Spinal cord (tissue), 10 donors: ENCODE results near the gene NFIB. TPM values are rescaled to one million over a fixed set of nuclear protein-coding genes. Genes with fewer than 3 reads are reported as not detected.

Source experiments
- DNase-seq, 6 donors: peaks; one replicate each; pipeline versions ENCODE4 v3.0.0 to v3.0.0-alpha.2; 2013 to 2015; ENCODE audit warnings: low spot score in 6 of 6, low read depth in 4 of 6
- H3K27ac ChIP-seq: one replicate; pipeline ENCODE4 v1.5.1; 2013; ENCODE audit warnings: low read depth, low read length, control low read depth
- H3K27me3 ChIP-seq: one replicate; pipeline ENCODE4 v1.6.1; 2013; ENCODE audit warnings: low read length; ENCODE audit not compliant: control insufficient read depth, insufficient read depth
- H3K36me3 ChIP-seq: one replicate; pipeline ENCODE4 v1.6.1; 2013; ENCODE audit warnings: low read length; ENCODE audit not compliant: control insufficient read depth, insufficient read depth
- H3K4me1 ChIP-seq: one replicate; pipeline ENCODE4 v1.6.1; 2013; ENCODE audit warnings: low read length; ENCODE audit not compliant: control insufficient read depth, insufficient read depth
- H3K4me3 ChIP-seq: one replicate; pipeline ENCODE4 v1.5.1; 2013; ENCODE audit warnings: low read depth, low read length, control low read depth
- H3K9me3 ChIP-seq: one replicate; pipeline ENCODE4 v1.6.1; 2013; ENCODE audit warnings: low read length; ENCODE audit not compliant: control insufficient read depth, insufficient read depth
- WGBS: methylation state at CpG from one replicate; pipeline ENCODE4 v1.1.5; 2013; ENCODE audit warnings: missing lambda C conversion rate; ENCODE audit not compliant: insufficient coverage; 5-methylcytosine and 5-hydroxymethylcytosine counted together
- polyA plus RNA-seq, 2 donors: library from polyadenylated mRNA; unstranded; fragments of 120-200 nt; gene quantifications; one replicate each; pipeline ENCODE4 v1.2.1, GENCODE V29; 2013; ENCODE audit not compliant: insufficient read length in 2 of 2
- total RNA-seq, 2 donors: library from RNA; depleted of rRNA in 1 of 2; stranded (reverse); fragments of 120-200 nt in 1 of 2; fragments of >200 nt in 1 of 2; gene quantifications; one replicate each; pipeline versions ENCODE4 v1.2.3 to v1.2.4, GENCODE V29; 2013 to 2014
- donor health status: healthy.

Gene NFIB
- total and polyA plus RNA-seq, 4 donors = 56.4 to 97.5 (median 90.0) TPM

- Histone ChIP-seq H3K27ac (no peak overlapping the region), H3K36me3 (peaks cover 6% of the 10 kb centered on the region), H3K4me3 (no peak overlapping the region), H3K4me1 (peaks cover 4% of the 10 kb centered on the region), H3K27me3 (no peaks in the 10 kb centered on the region), H3K9me3 (no peaks in the 10 kb centered on the region)
- DNase-seq = no peak
- 89% methylated on average over 3 of the region's 3 CpGs for WGBS
Observed at GRCh38 chr9:14245901-14246525, 67.9 kb downstream of the NFIB start.

- Histone ChIP-seq H3K4me1 (peaks cover 4% of the 10 kb centered on the region), H3K4me3 (no peak overlapping the region), H3K27me3 (no peaks in the 10 kb centered on the region), H3K36me3 (peaks cover 6% of the 10 kb centered on the region), H3K27ac (no peak overlapping the region), H3K9me3 (no peaks in the 10 kb centered on the region)
- no CpG with 5 or more reads among the region's 5 CpGs for WGBS
- DNase-seq = no peak
Observed at GRCh38 chr9:14243514-14244042, 70.4 kb downstream of the NFIB start.

DNA sequence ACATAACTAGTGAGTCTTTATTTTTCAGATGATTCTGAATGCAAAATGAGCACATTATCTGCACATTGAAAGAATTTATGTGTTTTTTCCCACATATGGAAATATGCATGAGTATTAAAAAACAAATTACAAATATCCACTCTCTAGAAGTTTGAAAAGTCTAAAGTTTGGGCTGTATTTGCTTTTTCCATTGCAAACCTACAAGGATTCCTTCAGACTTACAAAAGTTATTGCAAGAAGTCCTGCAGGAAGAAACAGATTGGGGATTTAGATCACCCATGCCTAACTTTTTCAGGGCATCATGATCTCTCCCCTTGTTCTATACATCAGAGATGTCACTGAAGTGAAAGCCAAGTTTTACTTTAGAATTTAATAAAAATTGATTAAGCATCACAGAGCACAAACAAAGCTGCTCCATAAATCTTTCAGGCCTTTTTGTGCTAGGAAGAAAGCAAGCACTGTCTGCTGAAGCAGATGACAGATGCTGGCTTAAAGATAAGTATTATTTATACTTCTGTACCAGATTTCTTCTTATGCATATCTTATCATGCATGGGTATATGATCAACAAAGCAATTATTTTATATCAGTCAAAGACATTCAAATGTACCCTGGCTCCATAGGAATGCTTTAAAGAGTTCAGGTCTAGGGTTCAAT lies 71.7 kb downstream of the NFIB start:
- no peak overlapping the region for H3K27ac ChIP-seq
- no peaks in the 10 kb centered on the region for H3K27me3 ChIP-seq

DNA sequence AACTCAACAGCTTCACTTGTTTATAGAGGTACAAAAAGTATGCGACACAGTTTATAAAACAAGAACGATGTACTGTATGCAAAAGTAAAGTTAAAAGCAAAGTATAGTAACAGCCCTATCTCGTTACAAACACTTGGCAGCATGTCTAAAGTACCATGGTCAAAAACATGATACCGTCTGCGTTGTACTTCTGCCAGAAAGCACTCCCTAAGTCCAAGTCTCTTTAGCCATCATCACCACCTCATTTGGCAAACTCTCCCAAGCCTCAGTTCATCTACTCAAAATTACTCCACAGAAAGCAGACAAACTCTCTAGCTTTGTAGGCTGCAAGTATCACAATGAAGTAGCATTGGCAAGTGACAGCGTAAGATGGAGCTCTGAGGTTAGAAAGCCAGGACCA lies 73.4 kb downstream of the NFIB start:
- peak in 2 of 6 donors; percentile 59 to 87 for DNase-seq
- Histone ChIP-seq H3K4me3 (no peak overlapping the region), H3K36me3 (no peaks in the 10 kb centered on the region), H3K4me1 (no peaks in the 10 kb centered on the region), H3K27me3 (no peaks in the 10 kb centered on the region), H3K9me3 (no peaks in the 10 kb centered on the region), H3K27ac (peak overlapping the region; percentile 12)
- WGBS = 44% methylated on average over 4 of the region's 6 CpGs

More for the DNA sequence above, 71.7 kb downstream of the NFIB start:
- Histone ChIP-seq H3K9me3 (no peaks in the 10 kb centered on the region), H3K4me1 (peaks cover 2% of the 10 kb centered on the region), H3K4me3 (no peak overlapping the region), H3K36me3 (no peaks in the 10 kb centered on the region)
- DNase-seq = peak in 1 of 6 donors; percentile 71

DNA sequence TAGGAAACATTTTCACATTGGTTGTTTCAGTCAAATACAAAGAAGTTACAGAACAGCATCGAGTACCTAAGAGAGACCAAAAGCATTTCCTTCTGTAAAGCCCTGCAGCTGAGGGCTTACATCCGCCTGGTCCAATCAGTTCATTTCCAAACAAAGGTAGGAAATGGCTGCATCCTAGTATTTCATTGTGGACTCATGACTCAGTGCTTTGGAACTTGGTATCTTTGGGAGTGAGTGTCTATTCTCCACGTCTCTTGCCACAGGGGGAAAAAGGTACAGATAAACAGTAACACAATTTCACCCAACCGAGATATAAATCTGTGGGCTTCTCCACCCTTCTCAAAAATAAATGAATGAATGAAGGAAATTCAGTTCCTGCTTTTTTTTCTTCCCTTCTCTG lies 75.4 kb downstream of the NFIB start:
- WGBS = 50% methylated on average over 2 of the region's 4 CpGs
- no peak for DNase-seq
- H3K4me1 ChIP-seq = no peaks in the 10 kb centered on the region
- no peaks in the 10 kb centered on the region for H3K27me3 ChIP-seq
- no peak overlapping the region for H3K4me3 ChIP-seq
- no peaks in the 10 kb centered on the region for H3K36me3 ChIP-seq
- no peaks in the 10 kb centered on the region for H3K9me3 ChIP-seq
- no peak overlapping the region for H3K27ac ChIP-seq

GRCh38 chr9:14238079-14238478 lies 75.9 kb downstream of the NFIB start:
- DNase-seq = no peak
- no peaks in the 10 kb centered on the region for H3K27me3 ChIP-seq
- H3K4me1 ChIP-seq = no peaks in the 10 kb centered on the region
- no CpG with 5 or more reads among the region's 3 CpGs for WGBS
- no peaks in the 10 kb centered on the region for H3K9me3 ChIP-seq
- H3K4me3 ChIP-seq = no peak overlapping the region
- H3K36me3 ChIP-seq = no peaks in the 10 kb centered on the region
- peak overlapping the region; percentile 34 for H3K27ac ChIP-seq

DNA sequence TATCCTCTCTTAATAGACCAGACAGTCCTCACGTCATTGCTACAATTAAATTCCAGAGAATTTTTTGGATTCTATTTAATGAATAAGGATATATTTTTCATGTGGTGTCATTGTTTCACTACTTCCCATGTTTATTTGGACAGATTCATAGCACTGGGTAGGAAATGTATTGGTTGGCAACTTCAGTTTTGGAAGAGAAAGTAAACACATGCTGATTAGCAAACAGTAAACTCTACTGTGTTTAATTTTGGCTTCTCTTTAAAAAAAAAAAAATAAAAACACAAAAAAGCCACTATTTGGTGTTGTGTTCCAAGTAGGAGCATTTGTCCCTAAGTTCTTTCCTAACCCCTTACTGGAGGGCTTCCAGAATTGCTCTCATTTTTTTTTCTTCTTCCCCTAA lies 77.3 kb downstream of the NFIB start:
- no peak overlapping the region for H3K27ac ChIP-seq
- H3K36me3 ChIP-seq = no peaks in the 10 kb centered on the region
- H3K4me1 ChIP-seq = no peaks in the 10 kb centered on the region
- whole genome bisulfite sequencing = no CpG with 5 or more reads among the region's 1 CpG
- DNase-seq = peak in 1 of 6 donors; percentile 80
- H3K4me3 ChIP-seq = no peak overlapping the region
- H3K9me3 ChIP-seq = no peaks in the 10 kb centered on the region
- no peaks in the 10 kb centered on the region for H3K27me3 ChIP-seq

DNA sequence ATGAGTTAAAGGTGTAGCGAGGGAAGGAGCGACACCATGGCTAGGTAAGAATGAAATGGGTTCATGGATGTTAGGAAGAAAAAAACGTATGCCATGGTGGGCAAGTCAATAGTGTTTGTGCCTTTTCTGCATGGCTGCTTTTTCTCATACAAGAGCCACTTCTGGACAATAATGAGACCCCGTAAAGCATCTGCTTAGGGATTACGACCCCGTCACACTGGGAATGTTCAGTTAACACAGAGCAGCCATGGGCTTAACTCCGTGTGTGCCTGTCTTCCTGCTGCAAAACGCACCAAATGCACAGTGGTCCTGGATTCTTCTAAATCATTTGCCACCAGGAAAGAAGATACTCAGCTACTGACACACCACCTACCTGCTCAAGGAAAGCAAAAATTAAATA lies 81.8 kb downstream of the NFIB start:
- Histone ChIP-seq H3K27me3 (no peaks in the 10 kb centered on the region), H3K4me1 (peaks cover 8% of the 10 kb centered on the region), H3K27ac (no peak overlapping the region), H3K9me3 (no peaks in the 10 kb centered on the region), H3K4me3 (no peak overlapping the region), H3K36me3 (no peaks in the 10 kb centered on the region)
- WGBS = 43% methylated on average over 8 of the region's 8 CpGs
- DNase-seq = peak in 1 of 6 donors; percentile 41

DNA sequence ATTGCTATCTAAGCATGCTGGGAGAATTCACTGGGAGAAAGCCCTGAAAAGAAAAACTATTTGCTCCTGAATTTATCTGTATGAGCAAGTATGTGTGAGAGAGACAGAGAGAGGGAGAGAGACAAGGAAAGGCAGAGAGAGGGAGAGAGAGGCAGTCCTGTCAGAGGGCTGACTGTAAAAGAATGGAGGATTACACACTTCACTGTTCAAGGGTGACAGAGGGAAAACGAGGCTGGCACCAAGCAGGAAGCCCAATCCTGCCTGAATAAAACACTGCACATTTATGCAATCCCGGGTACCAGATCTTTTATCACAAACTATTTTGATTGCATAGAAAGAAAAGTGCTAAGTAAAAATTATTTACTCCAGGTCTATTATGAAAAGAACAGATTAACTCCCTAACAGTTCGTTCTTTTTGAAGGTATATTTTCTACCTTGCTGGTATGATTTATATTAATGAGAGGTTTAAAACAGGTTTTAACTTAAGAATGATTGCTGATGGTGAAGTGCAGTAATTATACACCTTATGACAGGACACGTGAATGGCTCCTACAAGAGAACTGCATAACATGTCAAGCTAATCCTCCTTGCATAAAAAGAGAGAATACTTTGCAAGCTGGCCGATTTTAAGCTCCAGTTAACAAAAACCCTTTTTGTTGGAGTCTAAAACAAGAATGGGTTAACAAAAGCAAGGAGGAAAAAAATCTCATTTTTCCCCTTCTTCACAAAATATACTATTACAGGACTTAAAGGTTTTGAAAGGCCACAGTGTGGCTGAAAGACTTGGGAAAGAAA lies 82.5 kb downstream of the NFIB start:
- WGBS = no CpG with 5 or more reads among the region's 5 CpGs
- peak in 1 of 6 donors; percentile 37 for DNase-seq
- Histone ChIP-seq H3K36me3 (no peaks in the 10 kb centered on the region), H3K9me3 (no peaks in the 10 kb centered on the region), H3K27me3 (no peaks in the 10 kb centered on the region), H3K4me1 (peaks cover 8% of the 10 kb centered on the region), H3K4me3 (no peak overlapping the region), H3K27ac (no peak overlapping the region)
